GM20431 (cell line): Measurements from ENCODE around the gene UGT1A5.
"Not testable (repeated sequence)": the region's sequence is repeated elsewhere in the genome, so short reads cannot be mapped to it uniquely, and the experiment has no call there.

Source experiments
- in situ Hi-C: fragments of 300-500 bp; cut with MseI, MboI; formaldehyde crosslinking; loops from one replicate; pipeline ENCODE4 v1.15.0; 2020; ENCODE audit warnings: low sequenced_read_pairs; ENCODE audit not compliant: unreplicated experiment

Gene UGT1A5

DNA sequence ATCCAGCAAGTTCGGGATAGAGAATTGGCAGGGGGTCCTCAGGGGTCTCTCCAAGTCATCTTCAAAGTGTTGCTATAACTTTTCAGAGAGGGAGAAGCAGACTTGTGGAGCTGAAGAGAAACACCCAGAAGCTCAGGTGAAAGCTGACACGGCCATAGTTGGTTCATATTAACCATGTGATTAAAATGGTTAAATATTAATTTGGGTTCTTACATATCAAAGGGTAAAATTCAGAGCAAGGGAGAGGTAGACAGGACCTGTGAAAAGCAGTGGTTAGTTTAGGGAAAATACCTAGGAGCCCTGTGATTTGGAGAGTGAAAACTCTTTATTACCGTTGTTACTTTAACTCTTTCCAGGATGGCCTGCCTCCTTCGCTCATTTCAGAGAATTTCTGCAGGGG, 20.1 kb upstream of the UGT1A5 start, which contains the start of gene UGT1A6:
TSS of gene UGT1A6 (plus strand) at position 243 of the 400 bp plus-strand sequence. CDS start at position 358, 115 bp downstream.
- in situ Hi-C loops, result no loop called here

DNA sequence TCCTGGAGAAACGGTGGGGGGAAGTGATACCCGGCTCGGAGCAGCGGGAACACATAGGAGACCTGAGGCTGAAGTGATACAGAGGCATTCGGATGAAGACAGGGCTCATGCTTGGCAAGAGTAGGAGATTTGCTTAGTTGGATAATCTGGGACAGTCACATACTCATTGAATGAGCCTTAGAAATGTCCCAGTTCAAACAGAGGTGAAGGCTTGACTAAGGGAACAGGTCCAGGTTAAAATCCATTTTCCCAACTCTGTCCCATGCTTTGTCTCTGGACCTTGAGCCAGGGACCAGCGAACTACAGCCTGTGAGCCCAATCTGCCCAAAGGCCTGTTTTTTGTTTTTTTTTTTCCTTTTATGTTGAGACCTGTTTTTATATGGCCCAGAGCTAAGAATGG, 18.7 kb upstream of the UGT1A5 start:
- in situ Hi-C loops, result no loop called here

DNA sequence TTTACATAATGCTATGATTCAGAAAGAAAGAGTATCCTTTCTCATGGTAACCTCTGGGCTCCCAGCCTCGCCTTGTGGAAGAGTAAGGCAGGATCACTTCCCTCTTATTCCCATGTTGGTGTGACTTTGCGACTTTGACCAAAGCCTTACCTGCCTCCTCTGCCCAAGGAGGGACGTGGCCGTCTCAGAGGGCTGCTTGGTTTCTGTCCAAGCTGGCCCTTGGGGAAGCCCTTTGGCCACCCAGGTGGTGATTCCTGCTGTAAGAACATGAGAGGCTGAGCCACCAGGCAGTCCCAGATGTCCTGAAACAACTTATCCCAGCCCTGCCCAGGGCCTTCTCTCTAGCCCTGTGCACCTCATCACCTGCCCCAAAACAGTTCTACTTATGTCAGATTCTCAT, 14.0 kb upstream of the UGT1A5 start:
- in situ Hi-C loops, result no loop called here

DNA sequence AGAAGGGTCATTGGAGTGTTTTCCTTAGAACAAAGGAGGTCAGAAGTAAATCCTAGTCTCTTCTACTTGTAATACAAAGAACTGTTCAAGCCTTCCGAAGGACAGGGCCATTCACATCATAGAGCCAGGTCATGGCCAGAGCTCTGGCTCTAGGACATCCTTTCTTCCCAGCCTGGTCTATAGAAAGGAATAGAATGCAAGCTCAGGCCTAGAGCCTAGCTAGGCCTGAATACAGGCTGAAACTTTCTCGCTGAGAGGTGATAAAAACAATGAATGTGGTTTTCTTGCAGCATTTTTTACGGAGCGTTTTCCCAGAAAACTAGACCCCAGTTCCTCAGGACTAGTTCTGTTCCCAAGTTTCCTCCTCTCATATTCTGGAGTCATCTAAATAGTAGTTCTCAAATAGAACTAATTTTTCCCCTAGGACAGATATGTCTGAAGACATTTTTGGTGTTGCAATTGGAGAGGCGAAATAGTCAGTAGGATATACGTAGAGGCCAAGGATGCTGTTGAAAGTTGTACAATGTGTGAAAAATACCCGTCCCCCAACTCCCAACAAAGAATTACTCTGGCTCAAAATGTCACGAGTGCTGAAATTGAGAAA, 13.2 kb upstream of the UGT1A5 start:
- in situ Hi-C loops, result loop anchor here (25.0 kb wide), 1 partner anchor 237 kb away; no protein-coding TSS in a partner anchor

- in situ Hi-C loops, result loop anchor here (25.0 kb wide), 1 partner anchor 238 kb away; no protein-coding TSS in a partner anchor
Observed at GRCh38 chr2:233700028-233700635, 12.6 kb upstream of the UGT1A5 start.

DNA sequence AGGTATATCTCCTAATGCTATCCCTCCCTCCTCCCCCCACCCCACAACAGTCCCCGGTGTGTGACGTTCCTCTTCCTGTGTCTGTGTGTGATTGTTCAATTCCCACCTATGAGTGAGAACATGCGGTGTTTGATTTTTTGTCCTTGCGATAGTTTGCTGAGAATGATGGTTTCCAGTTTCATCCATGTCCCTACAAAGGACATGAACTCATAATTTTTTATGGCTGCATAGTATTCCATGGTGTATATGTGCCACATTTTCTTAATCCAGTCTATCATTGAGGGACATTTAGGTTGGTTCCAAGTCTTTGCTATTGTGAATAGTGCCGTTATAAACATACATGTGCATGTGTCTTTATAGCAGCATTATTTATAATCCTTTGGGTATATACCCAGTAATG, 11.9 kb upstream of the UGT1A5 start:
- in situ Hi-C loops, result loop anchor here (25.0 kb wide), 1 partner anchor 239 kb away; no protein-coding TSS in a partner anchor

GRCh38 chr2:233702238-233702637, 10.5 kb upstream of the UGT1A5 start:
- in situ Hi-C loops, result loop anchor here (25.0 kb wide), 1 partner anchor 240 kb away; no protein-coding TSS in a partner anchor

DNA sequence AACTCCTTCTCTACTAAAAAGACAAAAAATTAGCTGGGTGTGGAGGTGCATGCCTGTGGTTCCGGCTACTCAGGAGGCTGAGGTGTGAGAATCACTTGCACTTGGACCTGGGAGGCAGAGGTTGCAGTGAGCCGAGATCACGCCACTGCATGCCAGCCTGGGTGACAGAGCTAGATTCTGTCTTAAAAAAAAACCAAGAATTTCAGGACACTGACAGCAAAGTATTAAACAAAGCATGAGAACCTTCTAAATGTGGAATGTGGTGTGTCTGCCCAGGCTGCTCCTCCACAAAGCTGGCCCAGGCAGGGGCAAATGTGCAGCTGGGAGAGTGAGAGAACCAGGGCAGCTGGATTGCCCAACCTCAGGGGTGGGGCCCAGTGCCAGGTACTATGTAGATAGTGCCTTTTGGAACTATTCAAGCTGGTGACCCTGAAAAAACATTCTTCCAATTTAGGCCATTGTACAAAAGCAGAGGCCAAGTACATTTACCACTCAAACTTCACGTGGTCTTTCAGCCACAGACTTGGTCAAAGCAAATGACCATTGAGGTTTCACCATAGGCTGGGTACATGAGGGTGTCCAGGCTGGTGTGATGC, 6.7 kb upstream of the UGT1A5 start:
- in situ Hi-C loops, result loop anchor here (25.0 kb wide), 1 partner anchor 244 kb away; no protein-coding TSS in a partner anchor

- in situ Hi-C loops, result loop anchor here (25.0 kb wide), 1 partner anchor 244 kb away; no protein-coding TSS in a partner anchor
Observed at GRCh38 chr2:233706720-233707119, 6.0 kb upstream of the UGT1A5 start.

- in situ Hi-C loops, result loop anchor here (25.0 kb wide), 1 partner anchor 246 kb away; no protein-coding TSS in a partner anchor
Observed at GRCh38 chr2:233707940-233708644, 4.6 kb upstream of the UGT1A5 start.

DNA sequence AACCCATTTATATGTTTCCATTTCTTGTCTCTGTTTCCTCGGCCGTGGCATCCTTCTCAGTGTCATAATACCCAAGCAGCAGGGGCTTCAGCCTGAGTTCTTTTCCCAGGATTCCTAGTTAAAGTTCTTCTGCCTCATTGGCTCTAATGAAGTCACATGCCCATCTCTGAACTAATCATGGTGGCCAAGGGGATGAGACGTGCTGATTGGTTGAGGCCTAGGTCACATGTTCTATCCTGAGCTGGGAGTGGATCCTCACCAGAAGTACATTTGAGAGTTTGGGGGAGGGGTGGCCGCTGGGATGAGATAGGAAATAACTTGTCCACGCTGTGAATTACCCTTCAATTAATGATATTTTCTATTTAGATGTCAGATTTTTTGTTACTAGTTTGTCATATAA, 3.8 kb upstream of the UGT1A5 start:
- in situ Hi-C loops, result loop anchor here (25.0 kb wide), 1 partner anchor 247 kb away; no protein-coding TSS in a partner anchor

DNA sequence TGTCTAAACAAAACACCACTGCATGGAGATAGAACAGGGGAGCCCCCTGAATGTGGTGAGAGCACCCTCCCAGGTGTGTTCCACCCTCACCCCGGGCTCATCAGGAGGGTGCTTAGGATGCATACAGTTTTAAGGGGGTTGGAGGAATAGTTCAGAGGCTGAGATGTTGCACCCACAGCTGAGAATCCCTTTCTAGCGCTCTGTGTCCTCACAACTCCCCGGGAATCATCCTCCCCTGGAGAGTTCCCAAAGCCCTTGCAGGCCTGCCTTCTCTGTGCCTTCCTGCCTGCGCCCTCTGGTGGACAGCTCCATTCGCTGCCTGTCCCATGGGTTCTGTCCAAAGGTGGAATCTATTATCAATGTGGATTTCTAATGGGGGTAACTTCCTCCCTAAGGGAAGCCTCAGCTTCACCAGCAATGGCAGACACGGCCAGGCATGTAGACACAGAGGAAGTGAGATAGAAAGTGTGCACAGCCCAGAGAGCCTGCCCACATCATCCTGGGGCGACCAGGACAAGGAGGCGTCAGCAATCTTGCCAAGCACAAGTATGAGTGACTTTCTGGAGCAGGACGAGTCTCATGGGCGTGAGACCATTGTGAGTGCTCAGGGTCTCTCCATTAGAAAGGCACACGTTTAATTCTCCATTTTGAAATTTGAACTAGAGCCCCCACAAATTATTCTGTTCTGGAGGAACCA, 1.2 kb upstream of the UGT1A5 start:
- in situ Hi-C loops, result loop anchor here (25.0 kb wide), 1 partner anchor 249 kb away; no protein-coding TSS in a partner anchor

GRCh38 chr2:233713262-233713615, 532 bp downstream of the UGT1A5 start:
- in situ Hi-C loops, result loop anchor here (25.0 kb wide), 1 partner anchor 251 kb away; no protein-coding TSS in a partner anchor

DNA sequence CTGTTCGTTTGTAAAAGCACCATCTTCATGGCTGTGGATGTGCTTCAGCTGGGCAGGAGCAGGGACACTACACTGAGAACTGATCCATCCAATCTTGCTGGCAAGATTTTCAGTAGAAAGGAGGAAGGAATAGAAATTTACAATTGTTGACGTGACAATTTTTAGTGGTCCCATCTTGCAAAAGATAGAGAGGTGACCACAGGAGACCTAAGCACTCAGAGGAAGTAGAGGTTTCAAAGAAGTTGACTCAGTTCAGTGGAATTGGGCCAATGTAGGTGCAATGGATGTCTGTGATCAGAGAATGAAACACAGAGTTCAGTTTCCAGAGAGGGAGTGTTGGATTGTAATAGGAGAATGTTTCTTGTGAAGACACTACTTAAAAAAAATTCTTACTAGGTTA, 1.4 kb downstream of the UGT1A5 start:
- in situ Hi-C loops, result loop anchor here (25.0 kb wide), 1 partner anchor 252 kb away; no protein-coding TSS in a partner anchor

DNA sequence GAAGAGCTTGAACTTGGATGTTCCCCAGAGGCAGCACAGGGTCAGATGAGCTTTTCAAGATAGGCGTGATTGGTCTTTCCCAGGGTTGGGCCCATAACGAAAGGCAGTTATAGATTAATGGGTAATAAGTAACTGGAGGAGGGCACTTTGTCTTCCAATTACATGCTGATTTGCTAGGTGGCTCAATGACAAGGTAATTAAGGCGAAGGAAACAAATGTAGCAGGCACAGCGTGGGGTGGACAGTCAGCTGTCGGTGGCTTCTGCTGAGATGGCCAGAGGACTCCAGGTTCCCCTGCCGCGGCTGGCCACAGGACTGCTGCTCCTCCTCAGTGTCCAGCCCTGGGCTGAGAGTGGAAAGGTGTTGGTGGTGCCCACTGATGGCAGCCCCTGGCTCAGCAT, 5.8 kb downstream of the UGT1A5 start, which contains the start of gene UGT1A4:
TSS of gene UGT1A4 (plus strand) at position 185 of the 400 bp plus-strand sequence. CDS start at position 270, 85 bp downstream.
- in situ Hi-C loops, result loop anchor here (25.0 kb wide), 1 partner anchor 256 kb away; no protein-coding TSS in a partner anchor

GRCh38 chr2:233728723-233729301, 16.1 kb downstream of the UGT1A5 start, which contains the start of gene UGT1A3:
Gene UGT1A3, plus strand, starts transcription at chr2:233729042. Its CDS starts 85 bp downstream, at chr2:233729127.
- in situ Hi-C loops, result no loop called here

- in situ Hi-C loops, result not testable (repeated sequence)
Observed at GRCh38 chr2:233736868-233737653, 24.4 kb downstream of the UGT1A5 start.

DNA sequence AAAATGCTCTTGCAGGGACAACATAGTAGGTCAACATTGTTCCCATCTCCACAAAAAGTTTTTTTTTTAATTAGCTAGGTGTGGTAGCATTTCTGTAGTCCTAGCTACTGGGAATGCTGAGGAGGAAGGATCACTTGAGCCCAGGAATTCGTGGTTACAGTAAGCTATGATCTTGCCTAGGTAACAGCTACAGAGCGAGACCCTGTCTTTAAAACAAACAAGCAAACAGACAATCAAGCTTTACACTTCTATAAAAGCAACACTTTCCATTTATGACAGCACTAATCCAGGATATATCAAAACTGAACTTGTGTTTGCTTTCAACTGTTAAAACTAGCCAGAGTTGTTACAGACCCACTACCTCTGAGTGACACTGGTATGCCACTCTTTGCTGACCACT, 28.2 kb downstream of the UGT1A5 start:
- in situ Hi-C loops, result no loop called here
